CD4-positive, alpha-beta T cell treated with Interferon gamma for 1 hour (primary cell): Measurements from ENCODE around the gene NYNRIN.

Experiments used
- DNase-seq: peaks from one replicate; pipeline ENCODE4 v3.0.0-alpha.2; 2020

Gene NYNRIN

DNA sequence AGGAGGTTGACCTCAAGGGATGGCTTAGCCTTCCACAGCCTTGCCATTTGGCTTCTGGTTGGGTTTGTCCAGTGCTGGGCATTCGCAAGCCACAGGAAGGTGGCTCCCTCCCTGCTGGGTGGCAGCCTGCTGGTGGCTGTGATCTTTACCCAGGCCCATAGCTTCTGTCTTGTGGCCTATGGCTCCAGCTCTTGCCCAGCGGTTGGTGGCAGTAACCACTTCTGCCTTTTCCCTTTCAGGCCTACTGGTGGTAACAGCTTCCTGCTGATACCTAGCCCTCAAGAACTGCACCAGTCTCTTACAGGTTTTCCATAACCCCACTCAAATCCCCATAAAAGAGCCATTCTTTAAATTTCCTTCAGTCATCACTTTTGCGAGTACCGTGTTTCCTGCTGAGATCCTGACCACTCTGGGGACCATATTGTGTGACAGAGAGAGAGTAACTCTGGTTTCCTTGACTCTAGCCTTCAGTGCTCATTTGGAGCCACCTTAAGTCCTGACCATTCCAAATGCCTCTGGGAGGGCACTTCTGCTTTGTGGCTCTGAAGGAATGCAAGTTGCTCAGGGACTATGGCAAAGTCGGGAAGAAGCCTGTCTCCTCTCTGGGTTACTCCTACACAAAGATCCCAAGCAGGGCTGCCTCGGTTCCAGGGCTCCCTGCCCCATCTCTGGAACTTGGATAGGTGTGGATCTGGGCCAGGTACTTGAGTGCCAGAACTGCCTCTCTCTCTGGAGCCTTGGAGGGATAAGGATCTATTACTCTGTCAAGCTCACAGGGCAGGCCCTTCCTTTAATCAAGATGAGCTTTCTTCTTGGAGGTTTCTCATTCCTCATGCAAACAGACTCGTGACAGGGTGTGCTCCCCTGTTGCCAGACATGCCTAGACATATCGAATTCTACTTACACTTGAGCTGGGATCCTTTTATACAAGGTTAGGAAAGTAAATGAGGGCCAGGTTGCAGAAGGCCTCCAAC lies 2.9 kb upstream of the NYNRIN start:
- no peak for DNase-seq

DNA sequence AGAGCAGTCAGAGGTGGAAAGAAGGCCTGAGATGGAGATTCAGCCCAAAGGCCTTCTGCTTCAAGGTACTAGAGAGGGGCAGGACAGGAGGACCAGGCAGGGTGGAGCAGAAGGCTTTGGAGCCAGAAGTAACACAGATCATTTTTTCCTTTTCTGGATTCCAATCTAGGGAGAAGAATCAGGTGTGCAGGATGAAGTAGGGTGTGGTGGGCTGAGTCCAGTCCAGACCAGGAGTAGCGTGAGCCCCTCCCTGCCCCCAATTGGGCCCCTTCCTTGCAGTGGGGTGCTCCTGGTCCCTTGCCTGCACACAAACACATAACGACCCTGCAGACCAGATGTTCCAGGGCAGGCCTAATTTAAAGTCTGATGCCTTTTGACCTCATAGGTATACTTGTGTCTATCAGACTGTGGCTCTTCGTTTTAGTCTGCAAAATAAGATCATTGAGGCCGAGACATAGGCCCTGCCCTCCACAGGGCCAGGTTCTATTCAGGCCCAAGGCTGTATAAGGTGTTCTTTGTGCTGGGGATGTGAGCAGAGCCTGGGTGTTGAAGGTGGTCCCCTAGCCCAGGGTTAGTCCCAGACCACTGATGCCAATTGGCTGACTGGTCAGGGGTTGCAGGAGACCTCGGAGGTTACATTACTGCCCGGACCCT lies 1.0 kb upstream of the NYNRIN start:
- DNase-seq: no peak

DNA sequence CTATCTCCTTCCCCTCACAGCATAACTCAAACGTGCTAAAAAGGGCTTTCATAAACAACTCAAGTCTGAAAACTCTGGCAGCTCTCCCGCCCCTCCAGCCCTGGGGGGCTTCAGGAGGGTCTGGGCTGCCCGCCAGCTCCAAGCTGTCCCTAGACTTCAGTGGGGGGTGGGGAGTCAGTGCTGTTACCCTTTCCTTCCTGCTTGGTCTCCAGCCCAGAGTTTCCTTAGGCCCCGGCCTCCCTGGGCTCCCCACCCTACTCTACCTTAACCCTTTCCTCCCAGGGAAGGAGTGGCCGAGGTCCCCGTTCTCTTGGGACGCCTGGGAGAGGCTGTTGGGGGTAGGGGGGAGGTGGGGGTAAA lies 530 bp upstream of the NYNRIN start:
- no peak for DNase-seq

DNA sequence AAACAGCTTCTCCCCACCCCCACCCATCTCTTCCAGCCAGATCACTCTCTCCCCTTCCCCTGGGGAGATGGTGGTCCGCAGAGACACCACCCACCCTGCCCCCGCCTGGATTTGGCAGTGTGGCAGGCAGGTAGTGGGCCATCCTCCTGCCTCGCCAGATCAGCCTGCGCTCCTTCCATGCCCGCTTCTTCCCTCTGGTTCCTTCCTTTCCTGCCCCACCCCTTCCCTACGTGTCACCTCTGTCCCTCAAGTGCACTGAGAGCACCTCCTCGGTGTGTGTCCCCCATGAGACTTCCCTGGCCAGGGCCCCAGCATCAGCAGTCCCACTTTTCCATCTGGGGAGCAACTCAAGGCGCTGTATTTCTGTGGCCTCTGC lies 632 bp downstream of the NYNRIN start:
- DNase-seq: no peak

DNA sequence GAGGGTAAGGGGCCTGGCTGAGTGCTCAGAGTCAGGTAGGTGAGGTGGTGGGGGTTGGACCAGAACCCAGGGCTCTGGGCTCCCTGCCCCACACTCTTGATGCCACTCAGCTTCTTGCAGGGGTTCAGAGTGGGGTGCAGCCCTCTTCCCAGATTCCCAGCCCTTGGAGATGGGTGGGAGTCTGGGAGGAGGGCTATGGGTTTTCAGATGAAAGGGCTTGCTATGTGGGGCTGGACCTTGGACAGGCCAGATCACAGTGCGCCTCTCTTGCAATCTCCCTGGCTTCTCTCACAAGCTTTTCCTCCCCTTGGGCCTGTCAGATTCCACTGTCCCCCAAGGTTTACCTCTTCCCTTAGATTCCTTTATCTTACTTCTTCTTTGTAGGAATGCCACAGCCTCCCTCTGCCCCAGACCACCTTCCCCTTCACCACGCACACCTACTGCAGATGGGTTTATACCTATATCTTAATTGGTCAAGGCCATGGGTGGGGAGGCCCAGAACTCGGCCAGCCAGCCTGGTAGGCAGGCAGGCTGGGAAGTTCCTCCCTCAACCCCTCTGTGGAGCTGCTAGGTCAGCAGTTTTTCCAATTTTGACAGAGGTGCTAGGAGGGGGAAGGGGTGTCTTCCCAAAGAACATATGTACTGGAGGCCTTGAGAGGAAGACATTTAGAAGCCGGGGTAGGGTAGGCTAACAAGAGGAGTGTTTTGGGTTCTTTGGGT lies 1.4 kb downstream of the NYNRIN start:
- DNase-seq: no peak

DNA sequence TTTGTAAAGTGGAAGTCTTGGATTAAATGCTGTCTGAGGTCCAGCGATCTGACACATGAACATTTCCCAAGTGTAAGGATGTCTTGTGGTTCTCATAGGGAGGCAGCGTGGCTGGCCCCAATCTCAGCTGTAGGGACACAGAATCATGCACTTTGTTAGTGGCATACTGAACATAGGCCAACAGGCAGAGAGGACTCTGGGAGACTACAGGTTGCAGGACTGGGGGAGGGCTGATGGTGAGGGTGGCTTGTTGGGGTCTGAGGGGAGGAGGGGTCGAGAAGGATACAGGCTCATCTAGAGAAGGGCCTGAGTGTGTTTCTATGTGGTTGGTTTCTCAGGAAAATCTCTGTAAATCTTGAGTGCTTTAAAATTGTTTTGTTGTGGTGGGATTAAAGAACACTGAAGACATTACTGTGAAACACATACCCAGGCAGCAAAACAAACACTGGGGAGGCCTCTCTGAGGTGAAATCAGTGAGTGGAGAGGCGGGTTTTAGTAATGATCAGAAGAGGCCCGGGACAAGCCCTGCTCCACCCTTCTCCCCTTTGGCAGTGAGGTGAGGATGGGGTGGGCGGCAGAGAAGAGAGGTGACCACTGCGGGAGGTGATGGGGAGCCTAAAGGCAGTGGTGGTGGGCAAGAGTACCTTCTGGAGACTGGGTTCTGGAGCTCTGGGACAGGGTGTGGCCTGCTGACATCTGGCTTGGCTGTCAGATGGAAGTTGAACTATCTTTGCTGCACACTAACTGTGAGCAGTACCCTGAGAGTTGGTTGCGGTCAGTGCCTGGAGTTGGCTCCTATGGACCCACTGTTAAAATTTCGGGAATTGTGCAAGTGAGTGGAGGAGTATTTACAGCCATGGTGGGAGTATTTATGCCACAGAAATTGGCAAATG lies 3.3 kb downstream of the NYNRIN start:
- no peak for DNase-seq

DNA sequence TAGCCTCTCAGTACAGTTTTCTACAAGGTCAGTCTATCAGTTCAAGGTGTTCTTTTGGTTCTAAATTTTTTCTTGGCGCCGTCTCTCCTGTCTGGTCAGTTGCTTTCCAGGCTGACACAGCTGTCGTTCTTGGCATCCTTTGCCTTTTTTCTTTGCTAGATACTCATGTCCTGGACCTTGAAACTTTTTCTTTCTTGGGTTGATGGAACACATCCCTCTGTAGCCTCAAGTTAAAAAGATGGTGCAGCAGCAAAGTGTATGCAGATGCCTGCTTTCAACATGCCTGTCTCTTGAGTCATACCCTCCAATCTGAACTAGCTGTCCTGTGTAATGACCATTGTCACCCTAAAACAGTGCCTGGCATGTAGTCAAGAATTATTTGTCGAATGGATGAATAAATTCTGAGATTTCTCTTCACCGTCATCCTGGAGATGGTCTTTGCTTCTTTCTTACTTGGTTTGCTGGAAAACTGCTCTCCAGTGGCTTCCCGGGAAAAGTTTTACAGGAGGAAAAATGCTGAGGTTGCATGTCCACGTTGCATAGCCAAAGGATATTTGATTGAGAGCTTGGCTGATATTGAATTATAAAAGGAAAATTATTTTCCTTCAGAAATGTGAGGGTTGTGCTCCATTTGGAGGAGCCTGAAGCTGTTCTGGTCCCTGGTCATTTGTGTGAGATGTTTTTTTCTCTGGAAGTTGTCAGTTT lies 4.6 kb downstream of the NYNRIN start:
- no peak for DNase-seq

DNA sequence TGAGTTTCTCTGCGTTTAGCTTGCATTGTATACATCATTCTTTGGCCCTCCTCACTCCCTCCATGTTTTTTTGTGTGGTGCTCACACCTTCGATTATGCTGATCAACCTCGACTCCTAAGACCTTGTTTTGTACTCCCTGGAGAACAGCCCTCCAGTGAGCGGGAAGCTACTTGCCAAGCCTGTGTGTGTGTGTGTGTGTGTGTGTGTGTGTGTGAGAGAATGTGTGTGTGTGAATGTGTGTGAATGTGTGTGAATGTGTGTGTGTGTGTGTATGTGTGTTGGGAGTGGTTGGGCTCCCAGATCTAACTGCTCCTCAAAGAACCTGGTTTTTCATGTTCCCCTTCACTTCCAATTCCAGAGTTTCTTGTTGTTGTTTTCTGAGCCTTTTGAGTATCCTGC lies 6.0 kb downstream of the NYNRIN start:
- DNase-seq: no peak

DNA sequence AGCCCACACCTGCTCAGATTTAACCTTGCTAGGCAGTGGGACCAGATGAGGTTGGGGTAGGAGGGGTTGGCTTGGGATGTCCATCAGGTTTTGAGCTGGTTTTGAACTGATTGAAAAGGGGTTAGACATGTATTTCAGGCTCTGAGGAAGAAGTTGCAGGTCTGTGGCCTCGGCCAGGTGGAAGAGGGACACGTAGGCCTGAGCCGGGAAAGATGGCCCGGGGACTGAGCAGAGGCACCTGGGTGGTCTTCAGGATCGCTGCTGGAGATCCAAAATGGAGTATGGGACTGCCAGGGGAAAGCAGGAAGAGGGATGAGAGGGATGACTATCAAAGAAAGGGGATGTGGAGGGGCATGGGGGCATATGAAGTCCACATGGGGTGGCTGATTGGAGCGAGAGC lies 7.6 kb downstream of the NYNRIN start:
- DNase-seq: no peak

DNA sequence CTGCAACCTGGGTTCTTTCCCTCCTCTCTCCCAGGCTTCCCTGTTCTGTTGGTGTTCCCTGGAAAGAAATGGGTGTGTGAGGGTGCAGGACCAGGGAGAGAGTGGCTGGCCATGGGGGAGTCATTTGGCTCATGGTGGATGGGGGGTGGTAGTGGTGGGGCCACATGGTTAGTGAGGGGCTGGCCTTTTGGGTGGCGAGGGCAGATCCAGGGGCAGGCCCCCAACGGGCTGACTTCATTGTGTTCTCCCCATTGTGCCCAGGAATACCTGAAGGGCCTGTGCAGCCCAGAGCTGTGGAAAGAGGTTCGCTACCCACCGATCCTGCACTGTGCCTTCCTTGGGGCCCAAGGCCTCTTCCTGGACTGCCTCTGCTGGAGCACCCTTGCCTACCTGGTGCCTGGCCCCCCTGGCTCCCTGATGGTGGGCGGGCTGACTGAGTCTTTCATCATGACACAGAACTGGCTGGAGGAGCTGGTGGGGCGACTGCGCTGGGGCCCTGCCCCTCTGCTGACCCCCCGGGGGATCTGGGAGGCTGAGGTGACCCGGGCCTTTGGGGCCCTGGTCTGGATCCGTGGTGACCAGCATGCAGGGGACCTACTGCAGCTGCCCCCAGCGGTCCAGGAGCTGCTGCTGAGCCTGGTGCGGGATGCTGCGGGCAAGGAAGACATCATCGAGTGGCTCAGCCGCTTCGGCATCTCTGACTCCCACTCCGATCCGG lies 9.0 kb downstream of the NYNRIN start:
- DNase-seq: no peak

DNA sequence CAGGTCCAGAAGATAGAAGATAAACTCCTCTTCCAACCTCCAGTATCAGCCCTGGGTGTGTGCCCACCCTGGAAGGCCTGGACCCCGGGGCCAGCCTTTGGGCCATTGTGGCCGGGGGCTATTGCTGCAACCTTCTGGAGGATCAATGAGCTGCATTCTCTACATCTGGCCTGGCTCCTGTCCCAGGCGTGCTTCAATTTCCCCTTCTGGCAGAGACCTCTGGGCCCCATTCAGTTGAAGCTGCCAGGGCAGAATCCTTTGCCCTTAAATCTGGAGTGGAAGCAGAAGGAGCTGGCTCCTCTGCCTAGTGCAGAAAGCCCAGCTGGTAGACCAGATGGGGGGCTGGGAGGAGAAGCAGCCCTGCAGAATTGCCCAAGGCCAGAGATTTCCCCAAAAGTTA lies 10.0 kb downstream of the NYNRIN start:
- no peak for DNase-seq

DNA sequence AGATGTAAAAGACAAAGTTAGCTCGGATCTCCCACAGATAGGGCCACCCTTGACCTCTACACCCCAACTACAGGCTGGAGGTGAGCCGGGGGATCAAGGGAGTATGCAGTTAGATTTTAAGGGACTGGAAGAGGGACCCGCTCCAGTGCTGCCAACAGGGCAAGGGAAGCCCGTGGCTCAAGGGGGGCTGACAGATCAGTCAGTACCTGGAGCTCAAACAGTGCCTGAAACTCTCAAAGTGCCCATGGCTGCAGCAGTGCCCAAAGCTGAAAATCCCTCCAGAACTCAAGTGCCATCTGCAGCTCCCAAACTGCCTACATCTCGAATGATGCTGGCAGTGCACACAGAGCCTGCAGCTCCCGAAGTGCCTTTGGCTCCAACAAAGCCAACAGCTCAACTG lies 10.4 kb downstream of the NYNRIN start:
- no peak for DNase-seq

DNA sequence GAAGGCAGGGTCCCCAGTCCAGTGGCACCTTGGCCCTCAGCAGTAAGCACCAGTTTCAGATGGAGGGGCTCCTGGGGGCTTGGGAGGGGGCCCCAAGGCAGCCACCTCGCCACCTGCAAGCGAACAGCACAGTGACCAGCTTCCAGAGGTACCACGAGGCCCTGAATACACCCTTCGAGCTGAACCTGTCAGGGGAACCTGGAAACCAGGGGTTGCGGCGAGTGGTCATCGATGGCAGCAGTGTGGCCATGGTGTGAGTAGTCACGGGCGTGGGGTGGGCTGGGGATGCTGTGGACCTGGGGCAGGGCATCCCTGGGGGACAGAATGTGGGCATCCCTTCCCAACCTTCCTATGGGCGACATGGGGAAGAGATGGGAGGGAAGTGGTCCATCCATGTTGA lies 11.2 kb downstream of the NYNRIN start:
- no peak for DNase-seq

DNA sequence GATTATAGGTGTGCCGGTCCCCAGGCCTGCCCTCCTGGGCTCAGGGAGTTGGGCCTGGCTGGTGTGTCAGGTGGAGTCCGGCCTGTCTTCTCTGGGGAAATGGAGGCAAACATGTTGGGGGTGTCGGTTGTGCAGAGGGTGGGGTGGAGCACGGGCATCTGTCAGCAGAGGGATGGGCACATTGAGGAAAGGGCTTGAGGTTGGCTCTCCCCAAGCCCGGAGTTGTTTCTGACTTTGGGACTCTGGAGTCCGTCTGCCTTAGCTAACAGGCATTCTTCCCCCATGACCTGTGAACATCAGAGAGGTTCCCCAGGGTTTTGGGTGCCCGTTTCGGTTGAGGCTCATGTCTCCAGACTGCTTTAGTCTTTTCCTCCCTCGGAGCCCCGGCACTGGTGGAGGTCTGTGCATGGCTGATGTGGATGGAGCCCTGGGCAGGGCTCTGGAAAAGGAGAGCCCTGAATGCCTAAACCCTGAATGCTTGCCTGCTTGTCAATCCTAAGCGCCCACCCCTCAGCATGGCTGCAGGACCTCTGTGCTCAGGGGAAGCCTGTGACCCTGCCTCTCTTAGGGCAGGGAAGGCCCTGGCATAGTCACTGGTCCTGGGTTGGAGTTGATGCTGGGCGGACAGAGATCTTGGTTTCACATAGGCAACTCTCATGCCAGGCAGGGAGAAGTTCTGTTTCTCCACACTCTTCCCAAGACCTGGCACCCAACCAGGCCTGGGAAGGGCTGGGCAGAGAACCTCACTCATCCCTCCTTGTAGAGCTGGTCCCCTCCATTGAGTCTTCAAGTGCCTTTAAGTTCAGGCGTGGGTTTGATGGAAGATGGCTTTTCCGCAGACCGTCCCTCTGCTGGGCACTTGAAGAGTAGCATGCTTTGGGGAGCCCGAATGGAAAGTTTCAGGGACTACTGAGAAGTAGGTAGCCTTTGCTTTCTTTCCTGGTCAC lies 12.9 kb downstream of the NYNRIN start:
- DNase-seq: peak; percentile 29

DNA sequence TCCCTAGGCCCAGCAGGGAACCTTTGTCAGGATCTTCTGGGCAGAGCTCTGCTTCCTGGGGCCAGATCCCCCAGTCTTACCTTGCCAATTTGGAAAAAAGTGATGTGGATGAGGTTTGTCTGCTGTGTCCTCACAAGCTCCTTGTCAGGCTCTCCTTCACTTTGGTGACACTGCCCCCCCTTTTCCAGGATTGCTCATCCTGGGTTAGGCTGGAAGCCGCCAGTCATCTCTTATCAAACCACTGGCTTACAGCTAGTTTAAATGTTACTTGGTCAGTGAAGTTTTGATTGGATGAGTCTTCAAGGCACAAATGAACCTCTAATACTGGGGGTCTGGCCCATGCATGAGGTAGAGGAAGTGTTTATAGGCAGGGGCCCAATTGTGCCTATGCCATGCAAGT lies 15.3 kb downstream of the NYNRIN start:
- DNase-seq: no peak

DNA sequence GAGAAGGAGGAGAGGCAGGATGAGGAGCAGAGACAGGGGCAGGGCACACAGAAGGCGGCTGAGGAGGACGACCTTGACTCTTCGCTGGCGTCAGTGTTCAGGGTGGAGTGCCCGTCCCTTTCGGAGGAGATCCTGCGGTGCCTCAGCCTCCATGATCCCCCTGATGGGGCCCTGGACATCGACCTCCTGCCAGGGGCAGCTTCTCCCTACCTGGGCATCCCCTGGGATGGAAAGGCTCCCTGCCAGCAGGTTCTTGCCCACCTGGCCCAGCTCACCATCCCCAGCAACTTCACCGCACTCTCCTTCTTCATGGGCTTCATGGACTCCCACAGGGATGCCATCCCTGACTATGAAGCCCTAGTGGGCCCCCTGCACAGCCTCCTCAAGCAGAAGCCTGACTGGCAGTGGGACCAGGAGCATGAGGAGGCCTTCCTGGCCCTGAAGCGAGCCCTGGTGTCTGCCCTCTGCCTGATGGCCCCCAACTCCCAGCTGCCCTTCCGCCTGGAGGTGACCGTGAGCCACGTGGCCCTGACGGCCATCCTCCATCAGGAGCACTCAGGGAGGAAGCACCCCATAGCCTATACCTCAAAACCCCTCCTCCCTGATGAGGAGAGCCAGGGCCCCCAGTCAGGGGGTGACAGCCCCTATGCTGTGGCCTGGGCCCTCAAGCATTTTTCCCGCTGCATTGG lies 16.1 kb downstream of the NYNRIN start:
- DNase-seq: no peak

DNA sequence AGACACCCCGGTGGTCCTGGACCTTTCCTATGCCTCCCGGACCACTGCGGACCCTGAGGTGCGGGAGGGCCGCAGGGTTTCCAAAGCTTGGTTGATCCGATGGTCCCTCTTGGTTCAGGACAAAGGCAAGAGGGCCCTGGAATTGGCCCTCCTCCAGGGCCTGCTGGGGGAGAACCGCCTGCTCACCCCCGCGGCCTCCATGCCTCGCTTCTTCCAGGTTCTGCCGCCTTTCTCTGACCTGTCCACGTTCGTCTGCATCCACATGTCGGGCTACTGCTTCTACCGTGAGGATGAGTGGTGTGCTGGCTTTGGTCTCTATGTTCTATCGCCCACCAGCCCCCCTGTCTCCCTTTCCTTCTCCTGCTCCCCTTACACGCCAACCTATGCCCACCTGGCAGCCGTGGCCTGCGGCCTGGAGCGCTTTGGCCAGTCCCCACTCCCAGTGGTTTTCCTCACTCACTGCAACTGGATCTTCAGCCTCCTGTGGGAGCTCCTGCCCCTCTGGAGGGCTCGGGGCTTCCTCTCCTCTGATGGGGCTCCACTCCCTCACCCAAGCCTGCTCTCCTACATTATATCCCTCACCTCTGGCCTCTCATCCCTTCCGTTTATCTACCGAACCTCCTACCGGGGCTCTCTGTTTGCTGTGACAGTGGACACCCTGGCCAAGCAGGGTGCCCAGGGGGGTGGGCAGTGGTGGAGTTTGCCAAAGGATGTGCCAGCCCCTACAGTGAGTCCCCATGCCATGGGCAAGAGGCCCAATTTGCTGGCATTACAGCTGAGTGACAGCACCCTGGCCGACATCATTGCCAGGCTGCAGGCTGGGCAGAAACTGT lies 16.8 kb downstream of the NYNRIN start:
- no peak for DNase-seq

DNA sequence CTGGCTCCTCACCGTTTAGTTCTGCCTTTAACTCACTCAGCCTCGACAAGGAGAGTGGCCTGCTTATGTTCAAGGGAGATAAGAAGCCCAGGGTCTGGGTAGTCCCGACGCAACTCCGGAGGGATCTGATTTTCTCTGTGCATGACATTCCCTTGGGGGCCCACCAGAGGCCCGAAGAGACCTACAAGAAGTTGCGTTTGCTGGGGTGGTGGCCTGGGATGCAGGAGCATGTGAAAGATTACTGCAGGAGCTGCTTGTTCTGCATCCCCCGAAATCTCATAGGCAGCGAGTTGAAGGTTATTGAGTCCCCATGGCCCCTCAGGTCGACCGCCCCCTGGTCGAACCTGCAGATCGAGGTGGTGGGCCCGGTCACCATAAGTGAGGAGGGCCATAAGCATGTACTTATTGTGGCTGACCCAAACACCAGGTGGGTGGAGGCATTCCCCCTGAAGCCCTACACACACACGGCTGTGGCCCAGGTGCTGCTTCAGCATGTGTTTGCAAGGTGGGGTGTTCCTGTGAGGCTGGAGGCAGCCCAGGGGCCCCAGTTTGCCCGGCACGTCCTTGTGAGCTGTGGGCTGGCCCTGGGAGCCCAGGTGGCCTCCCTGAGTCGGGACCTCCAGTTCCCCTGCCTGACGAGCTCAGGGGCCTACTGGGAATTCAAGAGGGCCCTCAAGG lies 17.6 kb downstream of the NYNRIN start:
- no peak for DNase-seq
